Prostate gland (tissue), 2 donors: ENCODE results near the gene MTAP.

Experiments
- POLR2A ChIP-seq: fragments of 450-650 bp; IDR thresholded peaks from one replicate; pipeline ENCODE4 v1.6.1; 2016; ENCODE audit warnings: antibody characterized with exemption, mild to moderate bottlenecking
- POLR2AphosphoS5 ChIP-seq: sonication (generic); formaldehyde crosslinking; IDR thresholded peaks from one replicate; pipeline ENCODE4 v1.6.1; 2017; ENCODE audit warnings: antibody characterized with exemption
- TF ChIP-seq, protein P1 (sequence below), 4 experiments: fragments of 200-600 bp in 2 of 4; fragments of 450-650 bp in 2 of 4; sonication (generic) in 2 of 4; IDR thresholded peaks; 1 replicate in 3 of 4; 2 replicates in 1 of 4; pipeline ENCODE4 v1.5.1; 2016 to 2019; ENCODE audit warnings: antibody characterized with exemption in 4 of 4, mild to moderate bottlenecking in 2 of 4, moderate library complexity in 2 of 4

DNA sequence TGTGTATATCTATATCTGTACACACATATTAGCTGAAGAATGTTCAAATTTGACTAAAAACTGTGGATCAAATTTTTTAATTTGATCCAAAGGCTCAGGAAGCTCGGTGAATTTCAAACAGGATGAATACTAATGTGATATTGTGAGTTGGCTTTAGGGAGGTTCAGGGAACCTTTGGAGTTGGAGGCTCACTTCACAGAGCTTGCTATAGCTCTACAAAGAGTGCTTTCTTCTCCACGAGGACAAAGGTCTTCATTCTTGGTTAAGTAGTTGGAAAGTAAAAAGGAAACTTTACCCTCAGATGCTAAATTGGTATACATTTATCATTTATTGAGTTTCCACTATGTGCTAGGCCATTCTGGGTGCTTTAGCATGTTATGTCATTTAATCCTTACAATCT lies 36.3 kb upstream of the MTAP start:
- TF ChIP-seq, protein P1, sequence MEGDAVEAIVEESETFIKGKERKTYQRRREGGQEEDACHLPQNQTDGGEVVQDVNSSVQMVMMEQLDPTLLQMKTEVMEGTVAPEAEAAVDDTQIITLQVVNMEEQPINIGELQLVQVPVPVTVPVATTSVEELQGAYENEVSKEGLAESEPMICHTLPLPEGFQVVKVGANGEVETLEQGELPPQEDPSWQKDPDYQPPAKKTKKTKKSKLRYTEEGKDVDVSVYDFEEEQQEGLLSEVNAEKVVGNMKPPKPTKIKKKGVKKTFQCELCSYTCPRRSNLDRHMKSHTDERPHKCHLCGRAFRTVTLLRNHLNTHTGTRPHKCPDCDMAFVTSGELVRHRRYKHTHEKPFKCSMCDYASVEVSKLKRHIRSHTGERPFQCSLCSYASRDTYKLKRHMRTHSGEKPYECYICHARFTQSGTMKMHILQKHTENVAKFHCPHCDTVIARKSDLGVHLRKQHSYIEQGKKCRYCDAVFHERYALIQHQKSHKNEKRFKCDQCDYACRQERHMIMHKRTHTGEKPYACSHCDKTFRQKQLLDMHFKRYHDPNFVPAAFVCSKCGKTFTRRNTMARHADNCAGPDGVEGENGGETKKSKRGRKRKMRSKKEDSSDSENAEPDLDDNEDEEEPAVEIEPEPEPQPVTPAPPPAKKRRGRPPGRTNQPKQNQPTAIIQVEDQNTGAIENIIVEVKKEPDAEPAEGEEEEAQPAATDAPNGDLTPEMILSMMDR (IDR thresholded peaks at IDR 0.05): no peak
- TF ChIP-seq POLR2A (no peak), POLR2AphosphoS5 (no peak)
